ENCODE results near the gene OPHN1.

GRCh38 chrX:68398291-68398690, 35.0 kb downstream of the OPHN1 start:
- TF ChIP-seq GATA3 (IDR thresholded peaks at IDR 0.05; ENCODE audit: low read depth, low read length): no peak
- no peak for TF ChIP-seq GATA2 (IDR thresholded peaks at IDR 0.05; ENCODE audit: low read depth, low read length)

Data from SH-SY5Y (cell line).